SK-N-SH (cell line): Measurements from ENCODE around the gene LYPD5.

Source experiments
- EP300 ChIP-seq, 2 experiments: IDR thresholded peaks; 2 replicates each; pipeline versions ENCODE4 v1.4.0 to v1.6.1; 2012; ENCODE audit warnings: borderline replicate concordance in 1 of 2, low read depth in 1 of 2, low read length in 1 of 2
- EZH2phosphoT487 ChIP-seq: fragments of 200-600 bp; sonication (generic); IDR thresholded peaks from 2 replicates; pipeline ENCODE4 v1.6.1; 2017; ENCODE audit warnings: low read depth, mixed run types, mild to moderate bottlenecking, antibody characterized with exemption, moderate library complexity, borderline replicate concordance
- MXI1 ChIP-seq: IDR thresholded peaks from 2 replicates; pipeline ENCODE4 v1.6.1; 2012; ENCODE audit warnings: mild to moderate bottlenecking, low read depth, low read length, improper control_type of control experiment
- NFIC ChIP-seq: IDR thresholded peaks from 2 replicates; pipeline ENCODE4 v1.4.0; 2012; ENCODE audit warnings: borderline replicate concordance
- RAD21 ChIP-seq: IDR thresholded peaks from 2 replicates; pipeline ENCODE4 v1.6.1; 2012; ENCODE audit warnings: mild to moderate bottlenecking, low read length
- RFX5 ChIP-seq: IDR thresholded peaks from 2 replicates; pipeline ENCODE4 v1.6.1; 2012; ENCODE audit warnings: mild to moderate bottlenecking, improper control_type of control experiment, low read length
- RXRA ChIP-seq: IDR thresholded peaks from 2 replicates; pipeline ENCODE4 v1.4.0; 2012; ENCODE audit warnings: low read depth, mild to moderate bottlenecking, borderline replicate concordance
- TF ChIP-seq, protein P1 (sequence below): fragments of 200-600 bp; sonication (generic); IDR thresholded peaks from 2 replicates; pipeline ENCODE4 v1.6.1; 2017; ENCODE audit warnings: antibody characterized with exemption, mild to moderate bottlenecking, moderate library complexity
- TF ChIP-seq, protein P2 (sequence below): IDR thresholded peaks from 2 replicates; pipeline ENCODE4 v1.4.0; 2012; ENCODE audit warnings: low read depth

DNA sequence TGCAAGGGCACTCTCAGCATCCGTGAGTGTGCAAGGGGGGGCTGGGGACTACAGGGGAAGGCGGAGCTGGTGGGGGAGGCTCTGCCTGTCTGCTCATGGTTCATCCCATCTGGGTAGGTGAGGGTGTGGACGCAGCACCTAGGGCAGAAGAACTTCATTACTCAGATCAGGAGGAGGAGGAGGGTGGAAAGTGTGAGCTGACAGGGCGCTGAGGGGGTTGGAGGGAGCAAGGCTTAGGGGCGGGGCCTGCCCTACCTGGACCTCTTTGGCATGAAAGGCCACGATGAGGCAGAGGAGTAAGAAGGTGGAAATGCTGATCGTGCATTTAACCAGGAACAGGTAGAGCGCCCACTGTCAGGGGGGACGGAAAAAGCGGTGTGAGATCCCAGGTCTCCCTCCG lies 26.0 kb downstream of the LYPD5 start:
- TF ChIP-seq NFIC (no peak), EP300 (IDR thresholded peaks at IDR 0.05; ENCODE audit: borderline replicate concordance in 1 of 2, low read depth in 1 of 2, low read length in 1 of 2) (no peak), EZH2phosphoT487 (no peak), RFX5 (no peak), RXRA (no peak), MXI1 (no peak), RAD21 (no peak)
- TF ChIP-seq, protein P1, sequence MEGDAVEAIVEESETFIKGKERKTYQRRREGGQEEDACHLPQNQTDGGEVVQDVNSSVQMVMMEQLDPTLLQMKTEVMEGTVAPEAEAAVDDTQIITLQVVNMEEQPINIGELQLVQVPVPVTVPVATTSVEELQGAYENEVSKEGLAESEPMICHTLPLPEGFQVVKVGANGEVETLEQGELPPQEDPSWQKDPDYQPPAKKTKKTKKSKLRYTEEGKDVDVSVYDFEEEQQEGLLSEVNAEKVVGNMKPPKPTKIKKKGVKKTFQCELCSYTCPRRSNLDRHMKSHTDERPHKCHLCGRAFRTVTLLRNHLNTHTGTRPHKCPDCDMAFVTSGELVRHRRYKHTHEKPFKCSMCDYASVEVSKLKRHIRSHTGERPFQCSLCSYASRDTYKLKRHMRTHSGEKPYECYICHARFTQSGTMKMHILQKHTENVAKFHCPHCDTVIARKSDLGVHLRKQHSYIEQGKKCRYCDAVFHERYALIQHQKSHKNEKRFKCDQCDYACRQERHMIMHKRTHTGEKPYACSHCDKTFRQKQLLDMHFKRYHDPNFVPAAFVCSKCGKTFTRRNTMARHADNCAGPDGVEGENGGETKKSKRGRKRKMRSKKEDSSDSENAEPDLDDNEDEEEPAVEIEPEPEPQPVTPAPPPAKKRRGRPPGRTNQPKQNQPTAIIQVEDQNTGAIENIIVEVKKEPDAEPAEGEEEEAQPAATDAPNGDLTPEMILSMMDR, result no peak
- TF ChIP-seq, protein P2, sequence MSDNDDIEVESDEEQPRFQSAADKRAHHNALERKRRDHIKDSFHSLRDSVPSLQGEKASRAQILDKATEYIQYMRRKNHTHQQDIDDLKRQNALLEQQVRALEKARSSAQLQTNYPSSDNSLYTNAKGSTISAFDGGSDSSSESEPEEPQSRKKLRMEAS, result no peak
